Purkinje cell (primary cell): ENCODE data around the gene CD2BP2. TPM values are rescaled to one million over a fixed set of nuclear protein-coding genes. Genes with fewer than 3 reads are reported as not detected.

Experiments used
- polyA plus RNA-seq: library from polyadenylated mRNA; unstranded; fragments of >200 nt; fragmentation: Nextera tagmentation; gene quantifications from 2 replicates; pipeline ENCODE4 v1.2.1, GENCODE V29; 2014

CD2BP2 gene
- 8.0 and 11.0 TPM in 2 replicates for polyA plus RNA-seq

GRCh38 chr16:30355144-30355953 is at the start of gene CD2BP2:
TSS of gene CD2BP2 (minus strand) at chr16:30355308. CDS start at chr16:30354681, 627 bp downstream.

GRCh38 chr16:30395155-30395991 is 40.3 kb upstream of the CD2BP2 start, which contains the start of gene ZNF48:
TSS of gene ZNF48 (plus strand) at chr16:30395420. CDS start at chr16:30395795, 375 bp downstream.

GRCh38 chr16:30382111-30382881 is 27.2 kb upstream of the CD2BP2 start, which contains the start of gene SEPTIN1:
TSS of gene SEPTIN1 (minus strand) at chr16:30382561. CDS start at chr16:30382542, 19 bp downstream.

GRCh38 chr16:30374538-30374937 is 19.4 kb upstream of the CD2BP2 start, which contains the start of gene MYL11:
TSS of gene MYL11 (plus strand) at chr16:30374802. CDS start at chr16:30374858, 56 bp downstream.

GRCh38 chr16:30370456-30371247 is 15.5 kb upstream of the CD2BP2 start, which contains the start of gene TBC1D10B:
TSS of gene TBC1D10B (minus strand) at chr16:30370494. CDS start at chr16:30370183, 311 bp downstream.

Other genes starting within 250 kb of the CD2BP2 start
- gene GDPD3, start 241.8 kb downstream of the CD2BP2 start, polyA plus RNA-seq = not detected in 2 replicates
- gene MAPK3, start 232.1 kb downstream of the CD2BP2 start, polyA plus RNA-seq = 2.5 and 13.5 TPM in 2 replicates
- gene CORO1A, start 171.7 kb downstream of the CD2BP2 start, polyA plus RNA-seq = 2.8 TPM in 1 of 2 replicates, not detected in the other
- 114 and 166 TPM in 2 replicates for gene BOLA2B, start 161.6 kb downstream of the CD2BP2 start, polyA plus RNA-seq
- gene SLX1A, start 161.4 kb downstream of the CD2BP2 start, polyA plus RNA-seq = 2.6 and 5.8 TPM in 2 replicates
- gene SULT1A3, start 156.1 kb downstream of the CD2BP2 start, polyA plus RNA-seq = 19.6 and 21.3 TPM in 2 replicates
- gene NPIPB13, start 106.8 kb downstream of the CD2BP2 start, polyA plus RNA-seq = 0.17 and 0.21 TPM in 2 replicates
- gene TBC1D10B, start 15.2 kb upstream of the CD2BP2 start, polyA plus RNA-seq = 4.2 and 5.3 TPM in 2 replicates
- gene MYL11, start 19.5 kb upstream of the CD2BP2 start, polyA plus RNA-seq = not detected in 2 replicates
- not detected in 2 replicates for gene SEPTIN1, start 27.3 kb upstream of the CD2BP2 start, polyA plus RNA-seq
- gene ZNF48, start 40.1 kb upstream of the CD2BP2 start, polyA plus RNA-seq = 1.3 and 1.6 TPM in 2 replicates
- gene ZNF771, start 52.3 kb upstream of the CD2BP2 start, polyA plus RNA-seq = 3.1 and 3.9 TPM in 2 replicates
- 14.3 and 19.1 TPM in 2 replicates for gene DCTPP1, start 74.7 kb upstream of the CD2BP2 start, polyA plus RNA-seq
- gene SEPHS2, start 90.6 kb upstream of the CD2BP2 start, polyA plus RNA-seq = 24.3 and 24.4 TPM in 2 replicates
- gene ITGAL, start 117.4 kb upstream of the CD2BP2 start, polyA plus RNA-seq = not detected in 2 replicates
- 0.38 TPM in 1 of 2 replicates, not detected in the other for gene ZNF768, start 171.3 kb upstream of the CD2BP2 start, polyA plus RNA-seq
- gene ZNF747, start 179.6 kb upstream of the CD2BP2 start, polyA plus RNA-seq = 0.42 and 1.1 TPM in 2 replicates
- 0.20 and 0.67 TPM in 2 replicates for gene ZNF764, start 203.1 kb upstream of the CD2BP2 start, polyA plus RNA-seq
- gene ZNF688, start 216.4 kb upstream of the CD2BP2 start, polyA plus RNA-seq = 1.0 and 1.2 TPM in 2 replicates
- 0.36 and 1.1 TPM in 2 replicates for gene ZNF785, start 230.4 kb upstream of the CD2BP2 start, polyA plus RNA-seq